HepG2 (cell line): Measurements from ENCODE around the gene SLC25A36. TPM values are rescaled to one million over a fixed set of nuclear protein-coding genes. Genes with fewer than 3 reads are reported as not detected.

ENCODE experiments used
- ATAC-seq: fragments of 200-7000 bp; cut with Tn5 transposase; 3 replicates; pipeline ENCODE4 v1.9.1; 2020; ENCODE audit warnings: mild to moderate bottlenecking, moderate library complexity
- BruUV-seq: library from RNA; stranded (reverse); fragments of 400-500 nt; replicated peaks from 2 replicates; lab custom pipeline; 2021; lab: Mats Ljungman, UMichigan
- CTCF ChIA-PET: fragments of 300-600 bp; formaldehyde crosslinking; extraction: SDS; loops from one replicate; lab custom pipeline; 2021; ENCODE audit warnings: low total read pairs, inconsistent platforms, low intra/inter-chr PET ratio; lab: Yijun Ruan, JAX
- POLR2A ChIA-PET: fragments of 350-600 bp; sonication (Branson Sonifier 250); formaldehyde crosslinking; loops from one replicate; lab custom pipeline; 2020; ENCODE audit warnings: antibody characterized with exemption, inconsistent platforms; lab: Yijun Ruan, JAX
- DNase-seq: peaks from one replicate; pipeline ENCODE4 v3.0.0-alpha.2; 2015; ENCODE audit warnings: low spot score
- FAIRE-seq: peaks from 3 replicates; lab custom pipeline; 2011; peaks lifted over from hg19 to GRCh38; lab: Jason Lieb, UNC
- H2AFZ ChIP-seq: one replicate; pipeline ENCODE4 v1.6.1; 2011; ENCODE audit warnings: low read length, inconsistent platforms
- H3K27ac ChIP-seq: fragments of 300-600 bp; 3 replicates; pipeline ENCODE4 v1.8.0; 2011; ENCODE audit warnings: mixed run types, mild to moderate bottlenecking, mixed read lengths, low read length, inconsistent platforms; ENCODE audit not compliant: insufficient read depth; ENCODE audit errors: extremely low read length
- H3K27me3 ChIP-seq, 2 experiments: fragments of 200-600 bp in 1 of 2; 2 replicates in 1 of 2; 3 replicates in 1 of 2; pipeline versions ENCODE4 v1.6.0 to v1.8.0; 2011; ENCODE audit warnings: low read length in 2 of 2, mild to moderate bottlenecking in 2 of 2, moderate library complexity in 2 of 2, inconsistent platforms in 1 of 2; ENCODE audit not compliant: insufficient read depth in 2 of 2, control insufficient read depth in 1 of 2
- H3K36me3 ChIP-seq, 2 experiments: fragments of 200-600 bp in 1 of 2; replicated peaks in 1 of 2; 2 replicates in 1 of 2; 3 replicates in 1 of 2; pipeline versions ENCODE4 v1.5.1 to v1.8.0; 2011; ENCODE audit warnings: low read length in 2 of 2, inconsistent platforms in 1 of 2; ENCODE audit not compliant: insufficient read depth in 2 of 2, control insufficient read depth in 1 of 2
- H3K4me1 ChIP-seq: 2 replicates; pipeline ENCODE4 v1.5.1; 2012; ENCODE audit warnings: low read length, inconsistent platforms; ENCODE audit not compliant: insufficient read depth
- H3K4me2 ChIP-seq: 2 replicates; pipeline ENCODE4 v1.6.0; 2011; ENCODE audit warnings: low read depth, low read length, inconsistent platforms
- H3K4me3 ChIP-seq, 3 experiments: fragments of 200-600 bp in 1 of 3; sonication (generic), shearing (Covaris generic) in 1 of 3; replicated peaks in 1 of 3; 2 replicates each; pipeline ENCODE4 v1.5.1; 2011 to 2016; ENCODE audit warnings: low read length in 3 of 3, inconsistent platforms in 2 of 3, low read depth in 2 of 3, mild to moderate bottlenecking in 2 of 3, control low read depth in 1 of 3, mixed read lengths in 1 of 3; ENCODE audit not compliant: insufficient read depth in 1 of 3
- H3K79me2 ChIP-seq: one replicate; pipeline ENCODE4 v1.6.1; 2011; ENCODE audit warnings: low read length, inconsistent platforms; ENCODE audit not compliant: insufficient read depth
- H3K9ac ChIP-seq: 2 replicates; pipeline ENCODE4 v1.6.0; 2011; ENCODE audit warnings: mild to moderate bottlenecking, low read depth, low read length, inconsistent platforms; ENCODE audit not compliant: insufficient read depth
- H3K9me3 ChIP-seq: 2 replicates; pipeline ENCODE4 v1.5.1; 2012; ENCODE audit warnings: mild to moderate bottlenecking, low read length
- H4K20me1 ChIP-seq: 2 replicates; pipeline ENCODE4 v1.6.0; 2011; ENCODE audit warnings: inconsistent platforms, mild to moderate bottlenecking, low read length, moderate library complexity; ENCODE audit not compliant: insufficient read depth
- BORCS8-MEF2B ChIP-seq: sonication (generic); formaldehyde crosslinking; IDR thresholded peaks from 2 replicates; pipeline ENCODE4 v1.8.0; 2022; ENCODE audit warnings: mild to moderate bottlenecking, missing genetic modification reagents
- GMEB2 ChIP-seq: IDR thresholded peaks from 2 replicates; pipeline ENCODE4 v1.6.1; 2016; ENCODE audit warnings: missing biosample characterization, missing genetic modification reagents, low read depth
- KLF9 ChIP-seq: IDR thresholded peaks from 2 replicates; pipeline ENCODE4 v1.6.1; 2016; ENCODE audit warnings: low read depth
- MAFG ChIP-seq: sonication (generic); formaldehyde crosslinking; IDR thresholded peaks from 2 replicates; pipeline ENCODE4 v1.5.1; 2020; ENCODE audit warnings: mild to moderate bottlenecking, missing genetic modification reagents
- MATR3 ChIP-seq: sonication (generic); formaldehyde crosslinking; IDR thresholded peaks from 2 replicates; pipeline ENCODE4 v1.4.0; 2020; ENCODE audit warnings: missing genetic modification reagents
- POLR2G ChIP-seq: fragments of 200-400 bp; formaldehyde crosslinking; IDR thresholded peaks from 2 replicates; pipeline ENCODE4 v1.6.1; 2018; ENCODE audit warnings: mild to moderate bottlenecking, low read depth, low read length, moderate library complexity
- RAD51 ChIP-seq: fragments of 450-650 bp; IDR thresholded peaks from 2 replicates; pipeline ENCODE4 v1.6.1; 2016; ENCODE audit warnings: borderline replicate concordance
- ZBTB4 ChIP-seq: sonication (generic); formaldehyde crosslinking; IDR thresholded peaks from 2 replicates; pipeline ENCODE4 v1.4.0; 2020; ENCODE audit warnings: missing genetic modification reagents, mild to moderate bottlenecking, borderline replicate concordance
- ZFP90 ChIP-seq: sonication (generic); formaldehyde crosslinking; IDR thresholded peaks from 2 replicates; pipeline ENCODE4 v1.8.0; 2022; ENCODE audit warnings: missing genetic modification reagents, mild to moderate bottlenecking, inconsistent platforms, borderline replicate concordance
- ZNF12 ChIP-seq: sonication (generic); formaldehyde crosslinking; IDR thresholded peaks from 2 replicates; pipeline ENCODE4 v1.5.0; 2020; ENCODE audit warnings: missing genetic modification reagents
- ZNF512B ChIP-seq: sonication (generic); formaldehyde crosslinking; IDR thresholded peaks from 2 replicates; pipeline ENCODE4 v1.5.1; 2020; ENCODE audit warnings: missing genetic modification reagents, mild to moderate bottlenecking, borderline replicate concordance
- ZNF546 ChIP-seq: sonication (generic); formaldehyde crosslinking; conservative IDR thresholded peaks from 2 replicates; pipeline ENCODE4 v1.8.1; 2023; ENCODE audit warnings: mild to moderate bottlenecking, missing genetic modification reagents
- ZNF557 ChIP-seq: sonication (generic); formaldehyde crosslinking; IDR thresholded peaks from 2 replicates; pipeline ENCODE4 v1.4.0; 2020; ENCODE audit warnings: missing genetic modification reagents
- ZSCAN20 ChIP-seq: sonication (generic); formaldehyde crosslinking; IDR thresholded peaks from 2 replicates; pipeline ENCODE4 v1.4.0; 2020; ENCODE audit warnings: missing genetic modification reagents, mild to moderate bottlenecking, borderline replicate concordance
- in situ Hi-C: cut with HindIII; loops from 2 replicates; pipeline ENCODE4 v1.10.0; 2017; ENCODE audit warnings: low pct_unique_long_range_greater_than_20kb; ENCODE audit not compliant: extremely low pct_ligation_motif_present
- intact Hi-C: fragments of 100-400 bp; cut with micrococcal nuclease; formaldehyde crosslinking; loops from one replicate; pipeline ENCODE4 v1.10.0; 2022; ENCODE audit not compliant: unreplicated experiment
- polyA plus RNA-seq, 8 experiments: library from polyadenylated mRNA; depleted of rRNA in 3 of 8; stranded (reverse) in 7 of 8; unstranded in 1 of 8; fragments of >200 nt; fragmentation: Illumina TruSeq in 4 of 8; extraction: Trizol in 4 of 8; gene quantifications; 2 replicates each; pipeline versions ENCODE4 v1.2.1 to v1.2.3, GENCODE V29; 2011 to 2016; ENCODE audit warnings: low read depth in 4 of 8, missing spikeins in 1 of 8, mixed read lengths in 1 of 8; ENCODE audit not compliant: insufficient read depth in 1 of 8
- total RNA-seq, 5 experiments: library from RNA; depleted of rRNA; stranded (reverse); fragments of >200 nt; fragmentation: Illumina TruSeq; extraction: Trizol; gene quantifications; 2 replicates each; pipeline ENCODE4 v1.2.3, GENCODE V29; 2016; ENCODE audit warnings: low read depth in 1 of 5
- TF ChIP-seq, protein P1 (sequence below): sonication (generic); formaldehyde crosslinking; IDR thresholded peaks from 2 replicates; pipeline ENCODE4 v1.8.1; 2023; ENCODE audit warnings: missing genetic modification reagents, mild to moderate bottlenecking, borderline replicate concordance

SLC25A36 gene
- total and polyA plus RNA-seq, 2 of the 13 experiments (the other 11 are each of a cell fraction or from before 2014, with no cell fraction given) = 30.6 to 85.6 TPM

DNA sequence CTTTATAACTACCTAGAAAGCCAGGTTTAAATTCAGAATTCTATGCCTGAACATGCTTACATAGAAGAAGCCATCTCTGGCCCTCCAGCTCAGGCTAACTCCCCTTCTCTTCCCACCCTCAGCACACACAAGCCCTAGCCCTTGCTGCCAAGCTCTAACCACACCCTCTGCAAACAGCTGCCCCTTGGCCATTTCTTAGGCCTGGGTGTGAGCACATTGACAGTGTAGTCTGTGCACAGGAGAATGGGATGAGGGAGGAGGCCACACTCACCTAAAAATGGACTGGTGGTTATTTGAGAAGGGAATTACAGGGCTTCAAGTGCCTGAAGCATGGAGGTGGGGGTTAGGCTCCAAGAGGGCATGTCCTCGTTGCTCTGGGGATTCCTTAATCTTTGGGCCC lies 42.3 kb upstream of the SLC25A36 start (continued):
- TF ChIP-seq ZNF512B (CRISPR knock-in tag) (no peak), RAD51 (no peak), KLF9 (no peak), ZNF12 (CRISPR knock-in tag) (no peak), BORCS8-MEF2B (no peak)
- TF ChIP-seq, all 625 proteins: peak for 0

DNA sequence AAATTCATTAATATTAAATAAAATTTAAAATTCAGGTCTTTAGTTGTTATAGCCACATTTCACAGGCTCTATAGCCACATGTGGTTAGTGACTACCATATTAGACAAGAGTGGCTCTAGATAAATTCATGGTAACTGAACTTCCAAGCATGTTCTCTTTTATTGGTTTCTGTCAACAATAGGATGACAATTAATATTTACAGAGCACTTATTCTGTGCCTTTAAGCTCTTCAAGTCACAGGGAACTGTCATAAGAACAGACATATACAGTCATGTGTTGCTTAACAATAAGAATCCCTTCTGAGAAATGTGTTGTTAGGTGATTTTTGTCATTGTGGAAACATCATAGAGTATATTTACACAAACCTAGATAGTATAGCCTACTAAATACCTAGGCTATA lies 38.8 kb upstream of the SLC25A36 start:
- TF ChIP-seq MAFG (CRISPR knock-in tag) (no peak), ZFP90 (no peak), POLR2G (no peak), ZNF546 (CRISPR knock-in tag) (no peak), ZNF557 (no peak), ZBTB4 (no peak), ZSCAN20 (CRISPR knock-in tag) (no peak), MATR3 (CRISPR knock-in tag) (no peak), GMEB2 (no peak)
- TF ChIP-seq, protein P1, sequence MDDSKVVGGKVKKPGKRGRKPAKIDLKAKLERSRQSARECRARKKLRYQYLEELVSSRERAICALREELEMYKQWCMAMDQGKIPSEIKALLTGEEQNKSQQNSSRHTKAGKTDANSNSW (CRISPR knock-in tag) = no peak
- ChIA-PET CTCF (no interaction called here), POLR2A (no interaction called here)
- no peaks in the 10 kb centered on the region for H4K20me1 ChIP-seq
- FAIRE-seq (no peak), ATAC-seq (no peak), DNase-seq (no peak)
- no peak overlapping the region for H3K4me2 ChIP-seq
- H3K9me3 ChIP-seq = no peaks in the 10 kb centered on the region
- no peak overlapping the region for H3K9ac ChIP-seq
- H3K27me3 ChIP-seq = no peaks in the 10 kb centered on the region; a peak in 1 of 5 replicates
- H3K4me3 ChIP-seq = no peak overlapping the region
- no peaks in the 10 kb centered on the region for H3K4me1 ChIP-seq
- intact Hi-C loops = no loop called here
- in situ Hi-C loops = no loop called here
- no peaks in the 10 kb centered on the region for H3K36me3 ChIP-seq
- no peak overlapping the region for H3K27ac ChIP-seq
- no peaks in the 10 kb centered on the region for H3K79me2 ChIP-seq
- no peak overlapping the region for H2AFZ ChIP-seq
- BruUV-seq = no TSS peak
